VCaP (cell line): ENCODE data around the gene ZBTB7C.

ENCODE experiments used
- H3K27ac ChIP-seq: fragments of 450-650 bp; 2 replicates; pipeline ENCODE4 v1.5.1; 2017
- TF ChIP-seq, protein P1 (sequence below): fragments of 450-650 bp; conservative IDR thresholded peaks from 2 replicates; pipeline ENCODE4 v1.5.1; 2017; ENCODE audit warnings: mild to moderate bottlenecking, moderate library complexity

ZBTB7C gene

GRCh38 chr18:48238636-48239035, 170.5 kb downstream of the ZBTB7C start:
- TF ChIP-seq, protein P1, sequence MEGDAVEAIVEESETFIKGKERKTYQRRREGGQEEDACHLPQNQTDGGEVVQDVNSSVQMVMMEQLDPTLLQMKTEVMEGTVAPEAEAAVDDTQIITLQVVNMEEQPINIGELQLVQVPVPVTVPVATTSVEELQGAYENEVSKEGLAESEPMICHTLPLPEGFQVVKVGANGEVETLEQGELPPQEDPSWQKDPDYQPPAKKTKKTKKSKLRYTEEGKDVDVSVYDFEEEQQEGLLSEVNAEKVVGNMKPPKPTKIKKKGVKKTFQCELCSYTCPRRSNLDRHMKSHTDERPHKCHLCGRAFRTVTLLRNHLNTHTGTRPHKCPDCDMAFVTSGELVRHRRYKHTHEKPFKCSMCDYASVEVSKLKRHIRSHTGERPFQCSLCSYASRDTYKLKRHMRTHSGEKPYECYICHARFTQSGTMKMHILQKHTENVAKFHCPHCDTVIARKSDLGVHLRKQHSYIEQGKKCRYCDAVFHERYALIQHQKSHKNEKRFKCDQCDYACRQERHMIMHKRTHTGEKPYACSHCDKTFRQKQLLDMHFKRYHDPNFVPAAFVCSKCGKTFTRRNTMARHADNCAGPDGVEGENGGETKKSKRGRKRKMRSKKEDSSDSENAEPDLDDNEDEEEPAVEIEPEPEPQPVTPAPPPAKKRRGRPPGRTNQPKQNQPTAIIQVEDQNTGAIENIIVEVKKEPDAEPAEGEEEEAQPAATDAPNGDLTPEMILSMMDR, result no peak

GRCh38 chr18:48238206-48238605, 171.0 kb downstream of the ZBTB7C start:
- TF ChIP-seq, protein P1, result no peak
- H3K27ac ChIP-seq, result no peak overlapping the region

More at GRCh38 chr18:48238636-48239035, 170.5 kb downstream of the ZBTB7C start:
- H3K27ac ChIP-seq, result no peak overlapping the region

DNA sequence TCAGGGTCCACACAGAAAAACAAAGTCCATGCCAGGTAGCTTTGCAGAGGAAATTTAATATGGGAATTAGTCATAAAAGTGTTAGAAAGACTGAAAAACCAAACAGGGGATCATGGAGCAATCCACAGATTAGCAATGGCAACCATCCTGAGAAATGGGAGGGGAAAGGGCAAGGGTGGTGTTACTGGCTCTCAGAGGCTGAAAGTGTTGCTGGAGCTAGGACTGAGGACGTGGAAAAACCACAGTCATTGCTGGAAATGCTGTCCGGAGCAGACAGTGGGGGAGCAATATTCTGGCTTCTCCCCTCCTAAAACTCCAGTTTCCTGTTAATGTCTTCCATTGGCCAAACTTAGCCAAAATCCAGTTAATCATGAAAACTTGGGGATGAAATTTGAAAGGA, 172.4 kb downstream of the ZBTB7C start:
- TF ChIP-seq, protein P1, result no peak
- H3K27ac ChIP-seq, result no peak overlapping the region

- TF ChIP-seq, protein P1, result peak; percentile 58
- no peak overlapping the region for H3K27ac ChIP-seq
Measured at GRCh38 chr18:48230467-48231113, 178.6 kb downstream of the ZBTB7C start.

DNA sequence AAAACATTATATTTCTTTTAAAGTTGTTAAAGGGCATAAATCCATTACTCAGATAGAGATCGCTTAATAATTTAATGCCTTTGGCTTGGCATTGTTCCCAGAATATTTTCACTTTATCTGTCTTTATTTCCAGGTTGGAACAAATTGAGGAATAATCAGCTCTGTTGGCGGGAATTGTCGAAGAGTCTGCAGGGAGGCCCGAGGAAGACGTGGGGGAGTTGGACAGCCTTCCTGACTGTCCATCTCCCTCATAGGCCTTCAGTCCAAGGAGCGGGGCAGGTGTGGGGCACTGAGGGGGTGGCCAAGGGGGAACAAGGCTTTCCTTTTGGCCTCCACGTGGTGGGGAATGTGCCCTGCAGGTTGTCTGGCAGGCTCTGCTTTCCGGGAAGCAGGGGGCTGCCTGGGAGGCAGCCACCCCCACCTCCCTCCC, 179.6 kb downstream of the ZBTB7C start:
- peak overlapping the region; percentile 35; the same call in 1 of the 2 replicates for H3K27ac ChIP-seq

GRCh38 chr18:48228841-48229240, 180.3 kb downstream of the ZBTB7C start:
- TF ChIP-seq, protein P1, result no peak
- peak overlapping the region; percentile 35; the same call in 1 of the 2 replicates for H3K27ac ChIP-seq

More for the DNA sequence above, 179.6 kb downstream of the ZBTB7C start:
- TF ChIP-seq, protein P1, result no peak

- peak overlapping the region; percentile 35; the same call in 1 of the 2 replicates for H3K27ac ChIP-seq
- TF ChIP-seq, protein P1, result no peak
Measured at GRCh38 chr18:48228301-48228715, 180.9 kb downstream of the ZBTB7C start.
